Liver (tissue), 9 donors: ENCODE measurements around the gene PLXDC2. TPM values are rescaled to one million over a fixed set of nuclear protein-coding genes. Genes with fewer than 3 reads are reported as not detected.

Experiments
- DNase-seq: peaks from one replicate; pipeline ENCODE4 v3.0.0-alpha.2; 2017; ENCODE audit warnings: low spot score
- H3K27ac ChIP-seq, 2 donors: one replicate each; pipeline ENCODE4 v1.7.0; 2013; ENCODE audit warnings: inconsistent platforms in 2 of 2, low read length in 2 of 2, control low read depth in 1 of 2, low read depth in 1 of 2, mild to moderate bottlenecking in 1 of 2
- H3K27me3 ChIP-seq, 4 donors: one replicate each; pipeline versions ENCODE4 v1.6.1 to v1.7.0; 2013; ENCODE audit warnings: low read length in 3 of 4, inconsistent platforms in 1 of 4, mild to moderate bottlenecking in 1 of 4, moderate library complexity in 1 of 4; ENCODE audit not compliant: control insufficient read depth in 4 of 4, insufficient read depth in 4 of 4
- H3K36me3 ChIP-seq, 4 donors: one replicate each; pipeline versions ENCODE4 v1.6.1 to v1.7.0; 2013; ENCODE audit warnings: low read length in 3 of 4, mild to moderate bottlenecking in 3 of 4, low read depth in 1 of 4, moderate library complexity in 1 of 4; ENCODE audit not compliant: control insufficient read depth in 4 of 4, insufficient read depth in 3 of 4
- H3K4me1 ChIP-seq, 4 donors: one replicate each; pipeline versions ENCODE4 v1.6.1 to v1.7.0; 2013; ENCODE audit warnings: low read length in 3 of 4, mild to moderate bottlenecking in 3 of 4, moderate library complexity in 1 of 4; ENCODE audit not compliant: control insufficient read depth in 4 of 4, insufficient read depth in 4 of 4
- H3K4me3 ChIP-seq, 3 donors: one replicate each; pipeline versions ENCODE4 v1.6.1 to v1.7.0; 2013; ENCODE audit warnings: low read length in 3 of 3, control low read depth in 1 of 3, low read depth in 1 of 3, mild to moderate bottlenecking in 1 of 3
- H3K9ac ChIP-seq, 2 donors: one replicate each; pipeline ENCODE4 v1.7.0; 2013; ENCODE audit warnings: low read length in 2 of 2, mild to moderate bottlenecking in 2 of 2, moderate library complexity in 2 of 2, control low read depth in 1 of 2, low read depth in 1 of 2
- H3K9me3 ChIP-seq, 4 donors: one replicate each; pipeline versions ENCODE4 v1.6.1 to v1.7.0; 2013; ENCODE audit warnings: low read length in 3 of 4; ENCODE audit not compliant: control insufficient read depth in 4 of 4
- EGR1 ChIP-seq, 2 donors: IDR thresholded peaks; 2 replicates each; pipeline ENCODE4 v1.6.1; 2016 to 2018; ENCODE audit warnings: antibody characterized with exemption in 2 of 2, low read depth in 2 of 2
- FOXA1 ChIP-seq: IDR thresholded peaks from 2 replicates; pipeline ENCODE4 v1.6.1; 2016; ENCODE audit warnings: antibody characterized with exemption
- FOXA2 ChIP-seq: IDR thresholded peaks from 2 replicates; pipeline ENCODE4 v1.6.1; 2016; ENCODE audit warnings: antibody characterized with exemption
- GABPA ChIP-seq, 2 donors: IDR thresholded peaks in 1 of 2; conservative IDR thresholded peaks in 1 of 2; 2 replicates each; pipeline ENCODE4 v1.6.1; 2016; ENCODE audit warnings: antibody characterized with exemption in 2 of 2, mild to moderate bottlenecking in 1 of 2, moderate library complexity in 1 of 2
- HNF4A ChIP-seq, 2 donors: conservative IDR thresholded peaks; 2 replicates each; pipeline ENCODE4 v1.6.1; 2016; ENCODE audit warnings: antibody characterized with exemption in 2 of 2, mild to moderate bottlenecking in 2 of 2
- HNF4G ChIP-seq: IDR thresholded peaks from 2 replicates; pipeline ENCODE4 v1.6.1; 2016; ENCODE audit warnings: antibody characterized with exemption
- JUND ChIP-seq, 2 donors: IDR thresholded peaks; 2 replicates each; pipeline ENCODE4 v1.6.1; 2016; ENCODE audit warnings: antibody characterized with exemption in 2 of 2
- NR2F2 ChIP-seq: IDR thresholded peaks from 2 replicates; pipeline ENCODE4 v1.6.1; 2016; ENCODE audit warnings: antibody characterized with exemption
- RAD21 ChIP-seq, 2 donors: IDR thresholded peaks; 2 replicates each; pipeline ENCODE4 v1.6.1; 2016; ENCODE audit warnings: antibody characterized with exemption in 2 of 2, mild to moderate bottlenecking in 2 of 2
- RXRA ChIP-seq, 2 donors: IDR thresholded peaks; 2 replicates each; pipeline ENCODE4 v1.6.1; 2017 to 2018; ENCODE audit warnings: antibody characterized with exemption in 2 of 2, mild to moderate bottlenecking in 1 of 2
- SP1 ChIP-seq: IDR thresholded peaks from 2 replicates; pipeline ENCODE4 v1.6.1; 2018; ENCODE audit warnings: antibody characterized with exemption, mild to moderate bottlenecking
- TAF1 ChIP-seq: conservative IDR thresholded peaks from 2 replicates; pipeline ENCODE4 v1.6.1; 2016; ENCODE audit warnings: antibody characterized with exemption, mild to moderate bottlenecking
- YY1 ChIP-seq: IDR thresholded peaks from 2 replicates; pipeline ENCODE4 v1.6.1; 2016; ENCODE audit warnings: antibody characterized with exemption, mild to moderate bottlenecking
- WGBS: extraction: QIAGEN DNeasy Blood & Tissue Kit; methylation state at CpG from one replicate; pipeline ENCODE4 v1.1.7; 2013; 5-methylcytosine and 5-hydroxymethylcytosine counted together
- polyA plus RNA-seq, 2 donors: library from polyadenylated mRNA; stranded (reverse) in 1 of 2; unstranded in 1 of 2; fragments of 200-250 nt in 1 of 2; fragments of >200 nt in 1 of 2; fragmentation: Nextera tagmentation in 1 of 2; extraction: Ambion mirVana in 1 of 2; gene quantifications; one replicate each; pipeline versions ENCODE4 v1.2.1 to v1.2.3, GENCODE V29; 2013 to 2015
- total RNA-seq, 2 donors: library from RNA; depleted of rRNA; stranded (reverse); fragments of >200 nt; gene quantifications; one replicate each; pipeline ENCODE4 v1.2.3, GENCODE V29; 2014
- TF ChIP-seq, protein P1 (sequence below): IDR thresholded peaks from 2 replicates; pipeline ENCODE4 v1.6.1; 2016; ENCODE audit warnings: antibody characterized with exemption
- TF ChIP-seq, protein P2 (sequence below): IDR thresholded peaks from 2 replicates; pipeline ENCODE4 v1.6.1; 2016; ENCODE audit warnings: antibody characterized with exemption, mild to moderate bottlenecking
- TF ChIP-seq, protein P3 (sequence below): fragments of 150-350 bp; IDR thresholded peaks from 2 replicates; pipeline ENCODE4 v1.5.1; 2017; ENCODE audit warnings: improper control_type of control experiment, low read depth, low read length; ENCODE audit not compliant: missing input control
- TF ChIP-seq, protein P4 (sequence below): IDR thresholded peaks from 2 replicates; pipeline ENCODE4 v1.6.1; 2016; ENCODE audit warnings: antibody characterized with exemption
- TF ChIP-seq, protein P5 (sequence below): IDR thresholded peaks from 2 replicates; pipeline ENCODE4 v1.6.1; 2016; ENCODE audit warnings: antibody characterized with exemption
- donor health status: healthy.
- donor health status: healthy.
- donor health status: healthy.
- donor health status: healthy.
- donor health status: healthy.

The PLXDC2 gene
- total and polyA plus RNA-seq, 4 donors = 1.4 to 5.1 (median 2.4) TPM

DNA sequence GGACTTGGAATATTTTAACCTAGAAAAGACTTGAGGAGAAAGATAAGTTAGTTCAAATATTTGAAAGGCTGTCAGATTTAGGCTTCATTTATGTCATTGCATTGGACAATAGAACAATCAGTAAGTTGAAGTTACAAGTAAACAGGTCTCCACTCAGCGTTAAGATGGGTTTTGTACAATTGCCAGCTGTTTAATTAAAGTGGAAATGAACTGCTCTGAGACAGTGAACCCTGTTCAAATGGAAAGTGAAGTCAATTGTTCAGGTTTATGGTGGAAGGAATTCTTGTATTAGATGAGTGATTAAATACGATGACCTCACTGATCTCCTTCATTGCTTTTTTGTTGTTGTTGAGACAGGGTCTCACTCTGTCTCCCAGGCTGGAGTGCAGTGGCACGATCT is 151.7 kb downstream of the PLXDC2 start:
- Histone ChIP-seq H3K36me3 (no peaks in the 10 kb centered on the region), H3K4me1 (no peaks in the 10 kb centered on the region), H3K9ac (no peak overlapping the region), H3K9me3 (no peaks in the 10 kb centered on the region), H3K27ac (no peak overlapping the region), H3K27me3 (no peaks in the 10 kb centered on the region), H3K4me3 (no peak overlapping the region)
- TF ChIP-seq HNF4A (conservative IDR thresholded peaks at IDR 0.05) (no peak), SP1 (no peak), HNF4G (no peak), TAF1 (no peak), FOXA1 (no peak), RXRA (IDR thresholded peaks at IDR 0.05) (no peak), RAD21 (IDR thresholded peaks at IDR 0.05) (no peak), EGR1 (IDR thresholded peaks at IDR 0.05; ENCODE audit: low read depth in 2 of 2) (no peak), NR2F2 (no peak), GABPA (IDR thresholded peaks at IDR 0.05 in 1 of 2, conservative IDR thresholded peaks at IDR 0.05 in 1 of 2) (no peak), YY1 (no peak), JUND (IDR thresholded peaks at IDR 0.05) (no peak)
- TF ChIP-seq, protein P1, sequence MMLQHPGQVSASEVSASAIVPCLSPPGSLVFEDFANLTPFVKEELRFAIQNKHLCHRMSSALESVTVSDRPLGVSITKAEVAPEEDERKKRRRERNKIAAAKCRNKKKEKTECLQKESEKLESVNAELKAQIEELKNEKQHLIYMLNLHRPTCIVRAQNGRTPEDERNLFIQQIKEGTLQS = no peak
- TF ChIP-seq, protein P2, sequence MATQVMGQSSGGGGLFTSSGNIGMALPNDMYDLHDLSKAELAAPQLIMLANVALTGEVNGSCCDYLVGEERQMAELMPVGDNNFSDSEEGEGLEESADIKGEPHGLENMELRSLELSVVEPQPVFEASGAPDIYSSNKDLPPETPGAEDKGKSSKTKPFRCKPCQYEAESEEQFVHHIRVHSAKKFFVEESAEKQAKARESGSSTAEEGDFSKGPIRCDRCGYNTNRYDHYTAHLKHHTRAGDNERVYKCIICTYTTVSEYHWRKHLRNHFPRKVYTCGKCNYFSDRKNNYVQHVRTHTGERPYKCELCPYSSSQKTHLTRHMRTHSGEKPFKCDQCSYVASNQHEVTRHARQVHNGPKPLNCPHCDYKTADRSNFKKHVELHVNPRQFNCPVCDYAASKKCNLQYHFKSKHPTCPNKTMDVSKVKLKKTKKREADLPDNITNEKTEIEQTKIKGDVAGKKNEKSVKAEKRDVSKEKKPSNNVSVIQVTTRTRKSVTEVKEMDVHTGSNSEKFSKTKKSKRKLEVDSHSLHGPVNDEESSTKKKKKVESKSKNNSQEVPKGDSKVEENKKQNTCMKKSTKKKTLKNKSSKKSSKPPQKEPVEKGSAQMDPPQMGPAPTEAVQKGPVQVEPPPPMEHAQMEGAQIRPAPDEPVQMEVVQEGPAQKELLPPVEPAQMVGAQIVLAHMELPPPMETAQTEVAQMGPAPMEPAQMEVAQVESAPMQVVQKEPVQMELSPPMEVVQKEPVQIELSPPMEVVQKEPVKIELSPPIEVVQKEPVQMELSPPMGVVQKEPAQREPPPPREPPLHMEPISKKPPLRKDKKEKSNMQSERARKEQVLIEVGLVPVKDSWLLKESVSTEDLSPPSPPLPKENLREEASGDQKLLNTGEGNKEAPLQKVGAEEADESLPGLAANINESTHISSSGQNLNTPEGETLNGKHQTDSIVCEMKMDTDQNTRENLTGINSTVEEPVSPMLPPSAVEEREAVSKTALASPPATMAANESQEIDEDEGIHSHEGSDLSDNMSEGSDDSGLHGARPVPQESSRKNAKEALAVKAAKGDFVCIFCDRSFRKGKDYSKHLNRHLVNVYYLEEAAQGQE = no peak
- TF ChIP-seq, protein P3, sequence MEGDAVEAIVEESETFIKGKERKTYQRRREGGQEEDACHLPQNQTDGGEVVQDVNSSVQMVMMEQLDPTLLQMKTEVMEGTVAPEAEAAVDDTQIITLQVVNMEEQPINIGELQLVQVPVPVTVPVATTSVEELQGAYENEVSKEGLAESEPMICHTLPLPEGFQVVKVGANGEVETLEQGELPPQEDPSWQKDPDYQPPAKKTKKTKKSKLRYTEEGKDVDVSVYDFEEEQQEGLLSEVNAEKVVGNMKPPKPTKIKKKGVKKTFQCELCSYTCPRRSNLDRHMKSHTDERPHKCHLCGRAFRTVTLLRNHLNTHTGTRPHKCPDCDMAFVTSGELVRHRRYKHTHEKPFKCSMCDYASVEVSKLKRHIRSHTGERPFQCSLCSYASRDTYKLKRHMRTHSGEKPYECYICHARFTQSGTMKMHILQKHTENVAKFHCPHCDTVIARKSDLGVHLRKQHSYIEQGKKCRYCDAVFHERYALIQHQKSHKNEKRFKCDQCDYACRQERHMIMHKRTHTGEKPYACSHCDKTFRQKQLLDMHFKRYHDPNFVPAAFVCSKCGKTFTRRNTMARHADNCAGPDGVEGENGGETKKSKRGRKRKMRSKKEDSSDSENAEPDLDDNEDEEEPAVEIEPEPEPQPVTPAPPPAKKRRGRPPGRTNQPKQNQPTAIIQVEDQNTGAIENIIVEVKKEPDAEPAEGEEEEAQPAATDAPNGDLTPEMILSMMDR = no peak
- WGBS = 80% methylated on average over 3 of the region's 3 CpGs
- no peak for DNase-seq

DNA sequence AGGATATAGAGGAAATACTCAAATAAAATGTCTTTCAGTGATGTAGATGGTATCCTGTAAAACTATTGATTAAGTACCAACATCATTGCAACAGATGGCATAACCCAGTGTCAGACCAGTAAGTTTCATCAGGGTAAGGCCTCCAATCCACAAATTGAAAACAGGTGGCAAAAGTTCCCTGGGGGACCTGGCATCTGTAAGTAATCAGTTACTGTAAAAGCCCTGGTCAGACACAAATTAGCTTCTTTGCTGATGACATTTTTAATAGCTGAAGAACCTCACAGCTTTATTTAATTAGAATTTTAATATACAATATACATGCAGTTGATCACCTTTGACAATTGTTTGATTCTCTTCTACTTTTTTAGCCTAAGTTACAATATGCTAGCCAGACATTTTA is 152.5 kb downstream of the PLXDC2 start:
- no peaks in the 10 kb centered on the region for H3K4me1 ChIP-seq

More for the DNA sequence above, 152.5 kb downstream of the PLXDC2 start:
- TF ChIP-seq FOXA2 (no peak), SP1 (no peak), EGR1 (IDR thresholded peaks at IDR 0.05; ENCODE audit: low read depth in 2 of 2) (no peak), RXRA (IDR thresholded peaks at IDR 0.05) (no peak), HNF4G (no peak), FOXA1 (no peak), GABPA (IDR thresholded peaks at IDR 0.05 in 1 of 2, conservative IDR thresholded peaks at IDR 0.05 in 1 of 2) (no peak), YY1 (no peak), NR2F2 (no peak), JUND (IDR thresholded peaks at IDR 0.05) (no peak)
- TF ChIP-seq, protein P4, sequence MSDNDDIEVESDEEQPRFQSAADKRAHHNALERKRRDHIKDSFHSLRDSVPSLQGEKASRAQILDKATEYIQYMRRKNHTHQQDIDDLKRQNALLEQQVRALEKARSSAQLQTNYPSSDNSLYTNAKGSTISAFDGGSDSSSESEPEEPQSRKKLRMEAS = no peak
- TF ChIP-seq, protein P2 = no peak
- TF ChIP-seq, protein P5, sequence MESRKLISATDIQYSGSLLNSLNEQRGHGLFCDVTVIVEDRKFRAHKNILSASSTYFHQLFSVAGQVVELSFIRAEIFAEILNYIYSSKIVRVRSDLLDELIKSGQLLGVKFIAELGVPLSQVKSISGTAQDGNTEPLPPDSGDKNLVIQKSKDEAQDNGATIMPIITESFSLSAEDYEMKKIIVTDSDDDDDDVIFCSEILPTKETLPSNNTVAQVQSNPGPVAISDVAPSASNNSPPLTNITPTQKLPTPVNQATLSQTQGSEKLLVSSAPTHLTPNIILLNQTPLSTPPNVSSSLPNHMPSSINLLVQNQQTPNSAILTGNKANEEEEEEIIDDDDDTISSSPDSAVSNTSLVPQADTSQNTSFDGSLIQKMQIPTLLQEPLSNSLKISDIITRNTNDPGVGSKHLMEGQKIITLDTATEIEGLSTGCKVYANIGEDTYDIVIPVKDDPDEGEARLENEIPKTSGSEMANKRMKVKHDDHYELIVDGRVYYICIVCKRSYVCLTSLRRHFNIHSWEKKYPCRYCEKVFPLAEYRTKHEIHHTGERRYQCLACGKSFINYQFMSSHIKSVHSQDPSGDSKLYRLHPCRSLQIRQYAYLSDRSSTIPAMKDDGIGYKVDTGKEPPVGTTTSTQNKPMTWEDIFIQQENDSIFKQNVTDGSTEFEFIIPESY = no peak
- TF ChIP-seq, protein P1 = no peak
- Histone ChIP-seq H3K9me3 (no peaks in the 10 kb centered on the region), H3K36me3 (no peaks in the 10 kb centered on the region), H3K27me3 (no peaks in the 10 kb centered on the region), H3K4me3 (no peak overlapping the region), H3K27ac (no peak overlapping the region), H3K9ac (no peak overlapping the region)
- no peak for DNase-seq
